ENCODE results near the gene OR2T6. TPM values are rescaled to one million over a fixed set of nuclear protein-coding genes. Genes with fewer than 3 reads are reported as not detected.
"Not testable (repeated sequence)": the region's sequence is repeated elsewhere in the genome, so short reads cannot be mapped to it uniquely, and the experiment has no call there.

Gene OR2T6
- total RNA-seq, 2 experiments from 2014 or later: not detected

- CTCF ChIA-PET: no interaction called here
- Mint-ChIP-seq H3K4me3 (no peak overlapping the region), H3K36me3 (ENCODE audit: low read depth) (no peaks in the 10 kb centered on the region), H3K9me3 (peaks cover 10% of the 10 kb centered on the region), H3K27me3 (no peaks in the 10 kb centered on the region), H3K27ac (no peak overlapping the region), H3K4me1 (ENCODE audit: low read depth) (peaks cover 25% of the 10 kb centered on the region)
- DNase-seq (no peak), ATAC-seq (no peak)
- no peak for TF ChIP-seq CTCF (IDR thresholded peaks at IDR 0.05)
- POLR2A ChIA-PET: no interaction called here
- intact Hi-C loops (cut with micrococcal nuclease): no loop called here
These were observed 40.7 kb downstream of the OR2T6 start for GRCh38 chr1:248416226-248416625.

- H3K27ac Mint-ChIP-seq: no peak overlapping the region
- TF ChIP-seq CTCF (IDR thresholded peaks at IDR 0.05): no peak
- intact Hi-C loops (cut with micrococcal nuclease): no loop called here
- ChIA-PET POLR2A (no interaction called here), CTCF (interaction anchor here (1.1 to 1.5 kb wide), 2 partner anchors 14 to 204 kb away, joined by 3 read pairs; no protein-coding TSS in a partner anchor)
- DNase-seq (no peak), ATAC-seq (no peak)
- no peak overlapping the region for H3K4me3 Mint-ChIP-seq
- no peaks in the 10 kb centered on the region for H3K27me3 Mint-ChIP-seq
- peaks cover 15% of the 10 kb centered on the region for H3K9me3 Mint-ChIP-seq
- H3K4me1 Mint-ChIP-seq (ENCODE audit: low read depth): peaks cover 25% of the 10 kb centered on the region
- H3K36me3 Mint-ChIP-seq (ENCODE audit: low read depth): no peaks in the 10 kb centered on the region
These were observed 42.3 kb downstream of the OR2T6 start for GRCh38 chr1:248417854-248418253.

GRCh38 chr1:248421384-248421783, 45.8 kb downstream of the OR2T6 start:
- H3K27me3 Mint-ChIP-seq: no peaks in the 10 kb centered on the region
- intact Hi-C loops (cut with micrococcal nuclease): no loop called here
- no peak for ATAC-seq
- no peaks in the 10 kb centered on the region for H3K36me3 Mint-ChIP-seq (ENCODE audit: low read depth)
- POLR2A ChIA-PET: no interaction called here
- no peak overlapping the region for H3K27ac Mint-ChIP-seq
- TF ChIP-seq CTCF (IDR thresholded peaks at IDR 0.05): no peak
- peaks cover 19% of the 10 kb centered on the region for H3K4me1 Mint-ChIP-seq (ENCODE audit: low read depth)
- CTCF ChIA-PET: no interaction called here
- DNase-seq: no peak
- H3K4me3 Mint-ChIP-seq: no peak overlapping the region
- peaks cover 17% of the 10 kb centered on the region for H3K9me3 Mint-ChIP-seq

GRCh38 chr1:248427526-248428191, 52.1 kb downstream of the OR2T6 start:
- H3K4me3 Mint-ChIP-seq; H3K9me3 Mint-ChIP-seq; intact Hi-C loops (cut with micrococcal nuclease); CTCF ChIA-PET; H3K4me1 Mint-ChIP-seq (ENCODE audit: low read depth); H3K27ac Mint-ChIP-seq; H3K27me3 Mint-ChIP-seq; ATAC-seq; H3K36me3 Mint-ChIP-seq (ENCODE audit: low read depth); POLR2A ChIA-PET; DNase-seq: not testable (repeated sequence)

GRCh38 chr1:248428192-248428533, 52.6 kb downstream of the OR2T6 start:
- ATAC-seq; H3K36me3 Mint-ChIP-seq (ENCODE audit: low read depth); H3K27me3 Mint-ChIP-seq; H3K9me3 Mint-ChIP-seq; CTCF ChIA-PET; H3K4me3 Mint-ChIP-seq; H3K27ac Mint-ChIP-seq; H3K4me1 Mint-ChIP-seq (ENCODE audit: low read depth); DNase-seq; intact Hi-C loops (cut with micrococcal nuclease); POLR2A ChIA-PET: not testable (repeated sequence)

GRCh38 chr1:248431683-248432082, 56.1 kb downstream of the OR2T6 start:
- POLR2A ChIA-PET; intact Hi-C loops (cut with micrococcal nuclease); CTCF ChIA-PET; H3K9me3 Mint-ChIP-seq; H3K4me3 Mint-ChIP-seq; H3K27ac Mint-ChIP-seq; H3K36me3 Mint-ChIP-seq (ENCODE audit: low read depth); ATAC-seq; H3K27me3 Mint-ChIP-seq; DNase-seq; H3K4me1 Mint-ChIP-seq (ENCODE audit: low read depth): not testable (repeated sequence)

GRCh38 chr1:248432201-248432600, 56.7 kb downstream of the OR2T6 start:
- CTCF ChIA-PET; H3K4me1 Mint-ChIP-seq (ENCODE audit: low read depth); DNase-seq; H3K9me3 Mint-ChIP-seq; ATAC-seq; intact Hi-C loops (cut with micrococcal nuclease); H3K36me3 Mint-ChIP-seq (ENCODE audit: low read depth); H3K4me3 Mint-ChIP-seq; POLR2A ChIA-PET; H3K27me3 Mint-ChIP-seq; H3K27ac Mint-ChIP-seq: not testable (repeated sequence)

- H3K27ac Mint-ChIP-seq; ATAC-seq; CTCF ChIA-PET; H3K4me3 Mint-ChIP-seq; POLR2A ChIA-PET; H3K4me1 Mint-ChIP-seq (ENCODE audit: low read depth); H3K36me3 Mint-ChIP-seq (ENCODE audit: low read depth); H3K27me3 Mint-ChIP-seq; H3K9me3 Mint-ChIP-seq; intact Hi-C loops (cut with micrococcal nuclease); DNase-seq: not testable (repeated sequence)
These were observed 58.4 kb downstream of the OR2T6 start for GRCh38 chr1:248433811-248434415.

- DNase-seq; H3K9me3 Mint-ChIP-seq; intact Hi-C loops (cut with micrococcal nuclease); H3K27ac Mint-ChIP-seq; ATAC-seq; H3K36me3 Mint-ChIP-seq (ENCODE audit: low read depth); POLR2A ChIA-PET; H3K4me1 Mint-ChIP-seq (ENCODE audit: low read depth); CTCF ChIA-PET; H3K27me3 Mint-ChIP-seq; H3K4me3 Mint-ChIP-seq: not testable (repeated sequence)
These were observed 59.4 kb downstream of the OR2T6 start for GRCh38 chr1:248434913-248435312.

GRCh38 chr1:248436303-248436702, 60.8 kb downstream of the OR2T6 start:
- H3K36me3 Mint-ChIP-seq (ENCODE audit: low read depth); ATAC-seq; CTCF ChIA-PET; H3K4me1 Mint-ChIP-seq (ENCODE audit: low read depth); DNase-seq; POLR2A ChIA-PET; H3K27me3 Mint-ChIP-seq; H3K27ac Mint-ChIP-seq; H3K4me3 Mint-ChIP-seq; intact Hi-C loops (cut with micrococcal nuclease); H3K9me3 Mint-ChIP-seq: not testable (repeated sequence)

Data from activated CD8-positive, alpha-beta T cell treated with anti-CD3 and anti-CD28 coated beads for 36 hours (primary cell).